BLaER1 treated with 17β-estradiol and CSF1 and Interleukin-3, amounts not matched to agents 10 nM and 100 nM (cell line): Measurements from ENCODE around the gene PLPP6.
A peak's percentile ranks its signal among the peaks of the same experiment; 100 is the strongest.

Experiments used
- H3K27ac ChIP-seq, 11 experiments: shearing (Covaris generic); formaldehyde crosslinking; 2 replicates each; pipeline ENCODE4 v1.8.1; 2022
- H3K27me3 ChIP-seq, 11 experiments: shearing (Covaris generic); formaldehyde crosslinking; 2 replicates each; pipeline ENCODE4 v1.8.1; 2022
- H3K36me3 ChIP-seq, 11 experiments: shearing (Covaris generic); formaldehyde crosslinking; 2 replicates each; pipeline ENCODE4 v1.8.1; 2022
- H3K4me1 ChIP-seq, 10 experiments: shearing (Covaris generic); formaldehyde crosslinking; 2 replicates each; pipeline ENCODE4 v1.8.1; 2022
- H3K4me2 ChIP-seq, 11 experiments: shearing (Covaris generic); formaldehyde crosslinking; 2 replicates each; pipeline ENCODE4 v1.8.1; 2022
- H3K4me3 ChIP-seq, 10 experiments: shearing (Covaris generic); formaldehyde crosslinking; 2 replicates each; pipeline ENCODE4 v1.8.1; 2022
- H3K9ac ChIP-seq, 11 experiments: shearing (Covaris generic); formaldehyde crosslinking; 2 replicates each; pipeline ENCODE4 v1.8.1; 2022
- H3K9me3 ChIP-seq, 11 experiments: shearing (Covaris generic); formaldehyde crosslinking; replicated peaks in 1 of 11; 2 replicates each; pipeline ENCODE4 v1.8.1; 2022
- H4K20me1 ChIP-seq, 11 experiments: shearing (Covaris generic); formaldehyde crosslinking; 2 replicates each; pipeline ENCODE4 v1.8.1; 2022
- Cebpa-rat ChIP-seq, 11 experiments: shearing (Covaris generic); IDR thresholded peaks; 2 replicates each; pipeline ENCODE4 v1.8.1; 2022

Gene PLPP6

DNA sequence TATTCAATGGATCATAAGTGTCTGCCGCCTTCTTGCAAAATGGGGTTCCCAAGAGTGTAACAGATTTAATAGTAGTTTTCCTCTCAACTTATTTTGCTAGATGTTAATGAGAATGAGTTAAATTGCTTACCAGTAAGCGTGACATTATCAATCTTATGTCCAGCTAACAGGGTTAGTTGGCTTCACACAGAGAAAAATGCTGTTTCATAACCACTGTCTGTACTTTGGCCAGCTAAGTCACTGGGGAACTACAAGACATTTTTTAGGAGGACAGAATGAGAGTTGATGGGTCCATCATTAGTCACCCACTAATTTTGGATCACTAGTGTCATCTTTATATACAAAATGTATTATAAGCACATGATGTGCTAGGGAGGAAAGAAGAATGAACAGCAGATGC, 18.7 kb downstream of the PLPP6 start:
- H4K20me1 ChIP-seq: peaks cover 0 to 27% (median 4%) of the 10 kb centered on the region in 11 experiments; a peak in 7 of 22 replicates
- no peaks in the 10 kb centered on the region for H3K27me3 ChIP-seq
- H3K4me3 ChIP-seq: peak overlapping the region; percentile 73 to 86 (median 80)
- H3K36me3 ChIP-seq: peaks cover 9 to 26% (median 19%) of the 10 kb centered on the region in 11 experiments
- peaks cover 21 to 35% (median 25%) of the 10 kb centered on the region in 10 experiments for H3K4me1 ChIP-seq
- H3K9ac ChIP-seq: peak overlapping the region; percentile 88 to 98 (median 91)
- peak overlapping the region in 10 of 11 experiments; percentile 88 to 99 (median 95); a peak in 15 of 22 replicates for H3K27ac ChIP-seq
- H3K4me2 ChIP-seq: peak overlapping the region; percentile 77 to 94 (median 85)
- H3K9me3 ChIP-seq: no peaks in the 10 kb centered on the region
- no peak for TF ChIP-seq Cebpa-rat (IDR thresholded peaks at IDR 0.05)

- Histone ChIP-seq H3K4me1 (peaks cover 12 to 20% (median 15%) of the 10 kb centered on the region in 10 experiments), H3K27ac (no peak overlapping the region), H3K27me3 (no peaks in the 10 kb centered on the region), H3K9ac (no peak overlapping the region), H3K4me3 (no peak overlapping the region), H3K36me3 (peaks cover 38 to 66% (median 46%) of the 10 kb centered on the region in 11 experiments), H3K4me2 (no peak overlapping the region), H3K9me3 (no peaks in the 10 kb centered on the region), H4K20me1 (peaks cover 0 to 40% (median 6%) of the 10 kb centered on the region in 11 experiments; a peak in 8 of 22 replicates)
- TF ChIP-seq Cebpa-rat (IDR thresholded peaks at IDR 0.05): no peak
Observed at GRCh38 chr9:4684820-4685219, 22.7 kb downstream of the PLPP6 start.

GRCh38 chr9:4686112-4686511, 24.0 kb downstream of the PLPP6 start:
- Histone ChIP-seq H3K27ac (no peak overlapping the region), H3K9ac (no peak overlapping the region)
- TF ChIP-seq Cebpa-rat (IDR thresholded peaks at IDR 0.05): no peak

GRCh38 chr9:4686584-4686983, 24.5 kb downstream of the PLPP6 start:
- no peaks in the 10 kb centered on the region for H3K27me3 ChIP-seq
- peaks cover 0 to 7% (median 0%) of the 10 kb centered on the region in 10 experiments; a peak in 6 of 20 replicates for H3K4me1 ChIP-seq
- H3K27ac ChIP-seq: no peak overlapping the region
- no peak overlapping the region for H3K4me2 ChIP-seq
- TF ChIP-seq Cebpa-rat (IDR thresholded peaks at IDR 0.05): no peak
- peaks cover 0 to 35% (median 10%) of the 10 kb centered on the region in 11 experiments; a peak in 8 of 22 replicates for H4K20me1 ChIP-seq
- peaks cover 56 to 83% (median 64%) of the 10 kb centered on the region in 11 experiments for H3K36me3 ChIP-seq
- no peaks in the 10 kb centered on the region for H3K9me3 ChIP-seq
- no peak overlapping the region for H3K4me3 ChIP-seq
- no peak overlapping the region for H3K9ac ChIP-seq

More at GRCh38 chr9:4686112-4686511, 24.0 kb downstream of the PLPP6 start:
- peaks cover 51 to 79% (median 59%) of the 10 kb centered on the region in 11 experiments for H3K36me3 ChIP-seq
- no peak overlapping the region for H3K4me2 ChIP-seq
- peaks cover 3 to 12% (median 4%) of the 10 kb centered on the region in 10 experiments; a peak in 19 of 20 replicates for H3K4me1 ChIP-seq
- H3K4me3 ChIP-seq: no peak overlapping the region
- no peaks in the 10 kb centered on the region for H3K9me3 ChIP-seq
- peaks cover 0 to 39% (median 10%) of the 10 kb centered on the region in 11 experiments; a peak in 8 of 22 replicates for H4K20me1 ChIP-seq
- H3K27me3 ChIP-seq: no peaks in the 10 kb centered on the region

DNA sequence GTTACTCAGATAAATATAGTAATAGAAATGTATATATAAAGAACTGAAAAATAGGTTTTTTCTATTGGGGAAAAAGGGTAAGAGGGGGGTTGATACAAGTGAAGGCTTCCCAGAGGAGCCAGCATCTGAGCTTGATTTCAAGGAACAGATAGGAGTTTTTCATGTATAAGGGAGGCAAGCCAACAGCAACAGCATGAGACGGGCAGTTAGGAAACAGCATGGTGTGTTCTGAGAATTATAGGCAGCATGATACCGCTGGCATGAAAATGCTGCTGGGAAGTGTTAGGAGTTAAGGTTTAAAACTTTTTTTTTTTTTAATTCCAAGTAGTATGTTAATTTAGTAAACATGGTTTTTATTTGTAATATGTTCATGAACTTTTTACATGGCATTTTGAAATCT, 26.9 kb downstream of the PLPP6 start:
- Histone ChIP-seq H3K9me3 (no peaks in the 10 kb centered on the region), H3K27me3 (no peaks in the 10 kb centered on the region), H3K4me3 (no peak overlapping the region), H3K4me1 (no peaks in the 10 kb centered on the region), H3K9ac (no peak overlapping the region), H3K27ac (no peak overlapping the region), H3K4me2 (no peak overlapping the region), H3K36me3 (peaks cover 68 to 99% (median 79%) of the 10 kb centered on the region in 11 experiments), H4K20me1 (peaks cover 0 to 25% (median 6%) of the 10 kb centered on the region in 11 experiments; a peak in 7 of 22 replicates)
- no peak for TF ChIP-seq Cebpa-rat (IDR thresholded peaks at IDR 0.05)

- H4K20me1 ChIP-seq: peaks cover 0 to 20% (median 6%) of the 10 kb centered on the region in 11 experiments; a peak in 8 of 22 replicates
- no peak overlapping the region for H3K27ac ChIP-seq
- peaks cover 74 to 99% (median 85%) of the 10 kb centered on the region in 11 experiments for H3K36me3 ChIP-seq
- TF ChIP-seq Cebpa-rat (IDR thresholded peaks at IDR 0.05): no peak
- H3K9me3 ChIP-seq: no peaks in the 10 kb centered on the region
- H3K9ac ChIP-seq: no peak overlapping the region
- no peaks in the 10 kb centered on the region for H3K27me3 ChIP-seq
- H3K4me3 ChIP-seq: no peak overlapping the region
- H3K4me2 ChIP-seq: no peak overlapping the region
- no peaks in the 10 kb centered on the region for H3K4me1 ChIP-seq
Observed at GRCh38 chr9:4689687-4690104, 27.6 kb downstream of the PLPP6 start.

GRCh38 chr9:4690144-4690543, 28.1 kb downstream of the PLPP6 start:
- peaks cover 74 to 99% (median 85%) of the 10 kb centered on the region in 11 experiments for H3K36me3 ChIP-seq
- no peak overlapping the region for H3K27ac ChIP-seq
- no peaks in the 10 kb centered on the region for H3K4me1 ChIP-seq
- no peak overlapping the region for H3K4me2 ChIP-seq
- H3K9ac ChIP-seq: no peak overlapping the region
- H3K4me3 ChIP-seq: no peak overlapping the region
- no peaks in the 10 kb centered on the region for H3K9me3 ChIP-seq
- TF ChIP-seq Cebpa-rat (IDR thresholded peaks at IDR 0.05): no peak
- H3K27me3 ChIP-seq: no peaks in the 10 kb centered on the region
- peaks cover 0 to 18% (median 5%) of the 10 kb centered on the region in 11 experiments; a peak in 7 of 22 replicates for H4K20me1 ChIP-seq

DNA sequence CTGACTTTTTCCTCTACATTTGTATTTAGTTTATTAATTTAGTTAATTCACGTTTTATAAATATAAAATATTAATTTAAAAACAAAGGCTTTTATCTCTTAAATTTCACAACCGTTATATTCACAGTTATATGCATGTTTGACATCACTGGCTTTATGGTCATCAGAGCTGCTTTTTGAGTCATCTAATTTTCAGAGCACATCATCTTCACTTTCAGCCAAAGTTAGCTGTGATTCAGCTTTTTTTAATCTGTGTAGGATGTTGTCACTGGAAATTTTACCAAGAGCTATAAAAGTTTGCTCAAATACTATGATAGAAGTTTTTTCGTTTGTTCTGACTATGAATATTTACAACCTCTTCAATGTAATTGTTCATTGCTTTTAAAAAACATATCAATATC, 29.7 kb downstream of the PLPP6 start:
- no peaks in the 10 kb centered on the region for H3K4me1 ChIP-seq
- H4K20me1 ChIP-seq: peaks cover 0 to 23% (median 5%) of the 10 kb centered on the region in 11 experiments; a peak in 6 of 22 replicates
- H3K9ac ChIP-seq: no peak overlapping the region
- no peaks in the 10 kb centered on the region for H3K9me3 ChIP-seq
- no peak overlapping the region for H3K27ac ChIP-seq
- no peak overlapping the region for H3K4me3 ChIP-seq
- no peak overlapping the region for H3K4me2 ChIP-seq
- no peak for TF ChIP-seq Cebpa-rat (IDR thresholded peaks at IDR 0.05)
- H3K27me3 ChIP-seq: no peaks in the 10 kb centered on the region
- peaks cover 74 to 99% (median 84%) of the 10 kb centered on the region in 11 experiments for H3K36me3 ChIP-seq

DNA sequence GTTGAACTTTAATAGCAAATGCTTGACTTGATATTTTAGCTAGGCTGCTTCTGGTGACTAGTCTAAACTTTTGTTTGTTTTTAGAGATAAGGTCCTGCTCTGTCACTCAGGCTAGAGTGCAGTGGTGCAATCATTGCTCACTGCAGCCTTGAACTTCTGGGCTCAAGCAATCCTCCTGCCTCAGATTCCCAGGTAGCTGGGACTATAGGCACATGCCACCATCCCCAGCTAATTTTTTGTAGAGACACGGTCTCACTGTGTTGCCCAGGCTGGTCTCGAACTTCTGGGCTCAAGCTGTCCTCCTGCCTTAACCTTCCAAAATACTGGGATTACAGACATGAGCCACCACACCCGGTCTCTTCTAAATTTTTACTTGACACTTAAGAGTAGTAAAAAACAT, 38.0 kb downstream of the PLPP6 start:
- Histone ChIP-seq H3K27ac (no peak overlapping the region), H4K20me1 (peaks cover 0 to 11% (median 0%) of the 10 kb centered on the region in 11 experiments; a peak in 4 of 22 replicates), H3K9me3 (no peaks in the 10 kb centered on the region), H3K27me3 (no peaks in the 10 kb centered on the region), H3K4me3 (no peak overlapping the region), H3K4me1 (no peaks in the 10 kb centered on the region), H3K9ac (no peak overlapping the region), H3K36me3 (peaks cover 67 to 100% (median 96%) of the 10 kb centered on the region in 11 experiments), H3K4me2 (no peak overlapping the region)
- TF ChIP-seq Cebpa-rat (IDR thresholded peaks at IDR 0.05): no peak

- Histone ChIP-seq H3K27me3 (no peaks in the 10 kb centered on the region), H3K4me1 (no peaks in the 10 kb centered on the region), H3K9me3 (no peaks in the 10 kb centered on the region), H4K20me1 (peaks cover 0 to 5% (median 0%) of the 10 kb centered on the region in 11 experiments; a peak in 1 of 22 replicates), H3K9ac (no peak overlapping the region), H3K27ac (no peak overlapping the region), H3K36me3 (peaks cover 63 to 100% (median 95%) of the 10 kb centered on the region in 11 experiments; a peak in 21 of 22 replicates), H3K4me2 (no peak overlapping the region), H3K4me3 (no peak overlapping the region)
- TF ChIP-seq Cebpa-rat (IDR thresholded peaks at IDR 0.05): peak in 2 of 11 experiments; percentile 26 to 39; a peak in 1 of 22 replicates
Observed at GRCh38 chr9:4700932-4701331, 38.8 kb downstream of the PLPP6 start.
